Lower leg skin (tissue), 4 donors: ENCODE results near the gene DAB2IP. TPM values are rescaled to one million over a fixed set of nuclear protein-coding genes. Genes with fewer than 3 reads are reported as not detected.

ENCODE experiments used
- DNase-seq, 2 donors: peaks; one replicate each; pipeline ENCODE4 v3.0.0-alpha.2; 2019; ENCODE audit warnings: low spot score in 2 of 2
- H3K4me3 ChIP-seq: fragments of 200-600 bp; sonication (generic); 2 replicates; pipeline ENCODE4 v1.5.1; 2017; ENCODE audit warnings: mild to moderate bottlenecking, low read depth; ENCODE audit not compliant: poor library complexity, severe bottlenecking
- POLR2A ChIP-seq, 2 donors: fragments of 450-650 bp; IDR thresholded peaks; one replicate each; pipeline ENCODE4 v1.6.1; 2016 to 2017; ENCODE audit warnings: antibody characterized with exemption in 2 of 2, mild to moderate bottlenecking in 1 of 2, moderate library complexity in 1 of 2
- WGBS, 2 donors: methylation state at CpG; one replicate each; pipeline ENCODE4 v1.1.5; 2018; 5-methylcytosine and 5-hydroxymethylcytosine counted together
- intact Hi-C: fragments of 100-400 bp; cut with DNase I; formaldehyde crosslinking; loops from one replicate; pipeline ENCODE4 v1.15.0; 2023; ENCODE audit warnings: low total_unique reads
- total RNA-seq, 4 donors: library from RNA; depleted of rRNA; stranded (reverse); fragments of >200 nt; gene quantifications; one replicate each; pipeline ENCODE4 v1.1.0, GENCODE V29; 2016
- TF ChIP-seq, protein P1 (sequence below), 3 donors: fragments of 450-650 bp; IDR thresholded peaks; one replicate each; pipeline ENCODE4 v1.5.1; 2016; ENCODE audit warnings: antibody characterized with exemption in 3 of 3, mild to moderate bottlenecking in 3 of 3, moderate library complexity in 2 of 3

DAB2IP gene
- total RNA-seq, 4 donors from 2014 or later, result 42.5 to 68.0 (median 57.0) TPM

- TF ChIP-seq, protein P1, sequence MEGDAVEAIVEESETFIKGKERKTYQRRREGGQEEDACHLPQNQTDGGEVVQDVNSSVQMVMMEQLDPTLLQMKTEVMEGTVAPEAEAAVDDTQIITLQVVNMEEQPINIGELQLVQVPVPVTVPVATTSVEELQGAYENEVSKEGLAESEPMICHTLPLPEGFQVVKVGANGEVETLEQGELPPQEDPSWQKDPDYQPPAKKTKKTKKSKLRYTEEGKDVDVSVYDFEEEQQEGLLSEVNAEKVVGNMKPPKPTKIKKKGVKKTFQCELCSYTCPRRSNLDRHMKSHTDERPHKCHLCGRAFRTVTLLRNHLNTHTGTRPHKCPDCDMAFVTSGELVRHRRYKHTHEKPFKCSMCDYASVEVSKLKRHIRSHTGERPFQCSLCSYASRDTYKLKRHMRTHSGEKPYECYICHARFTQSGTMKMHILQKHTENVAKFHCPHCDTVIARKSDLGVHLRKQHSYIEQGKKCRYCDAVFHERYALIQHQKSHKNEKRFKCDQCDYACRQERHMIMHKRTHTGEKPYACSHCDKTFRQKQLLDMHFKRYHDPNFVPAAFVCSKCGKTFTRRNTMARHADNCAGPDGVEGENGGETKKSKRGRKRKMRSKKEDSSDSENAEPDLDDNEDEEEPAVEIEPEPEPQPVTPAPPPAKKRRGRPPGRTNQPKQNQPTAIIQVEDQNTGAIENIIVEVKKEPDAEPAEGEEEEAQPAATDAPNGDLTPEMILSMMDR (IDR thresholded peaks at IDR 0.05), result no peak
- no peak for TF ChIP-seq POLR2A (IDR thresholded peaks at IDR 0.05)
- no peak overlapping the region for H3K4me3 ChIP-seq
- DNase-seq, result no peak
- WGBS, 2 donors, result 88 to 93% methylated on average over 1 of the region's 1 CpG
- intact Hi-C loops, result no loop called here
These were observed 39.3 kb downstream of the DAB2IP start for GRCh38 chr9:121690766-121691165.

- intact Hi-C loops, result no loop called here
- H3K4me3 ChIP-seq, result no peak overlapping the region
- TF ChIP-seq, protein P1 (IDR thresholded peaks at IDR 0.05), result no peak
- TF ChIP-seq POLR2A (IDR thresholded peaks at IDR 0.05), result no peak
- 57 to 71% methylated on average over 6 of the region's 6 CpGs for WGBS, 2 donors
- DNase-seq, result no peak
These were observed 40.5 kb downstream of the DAB2IP start for GRCh38 chr9:121691890-121692289.

DNA sequence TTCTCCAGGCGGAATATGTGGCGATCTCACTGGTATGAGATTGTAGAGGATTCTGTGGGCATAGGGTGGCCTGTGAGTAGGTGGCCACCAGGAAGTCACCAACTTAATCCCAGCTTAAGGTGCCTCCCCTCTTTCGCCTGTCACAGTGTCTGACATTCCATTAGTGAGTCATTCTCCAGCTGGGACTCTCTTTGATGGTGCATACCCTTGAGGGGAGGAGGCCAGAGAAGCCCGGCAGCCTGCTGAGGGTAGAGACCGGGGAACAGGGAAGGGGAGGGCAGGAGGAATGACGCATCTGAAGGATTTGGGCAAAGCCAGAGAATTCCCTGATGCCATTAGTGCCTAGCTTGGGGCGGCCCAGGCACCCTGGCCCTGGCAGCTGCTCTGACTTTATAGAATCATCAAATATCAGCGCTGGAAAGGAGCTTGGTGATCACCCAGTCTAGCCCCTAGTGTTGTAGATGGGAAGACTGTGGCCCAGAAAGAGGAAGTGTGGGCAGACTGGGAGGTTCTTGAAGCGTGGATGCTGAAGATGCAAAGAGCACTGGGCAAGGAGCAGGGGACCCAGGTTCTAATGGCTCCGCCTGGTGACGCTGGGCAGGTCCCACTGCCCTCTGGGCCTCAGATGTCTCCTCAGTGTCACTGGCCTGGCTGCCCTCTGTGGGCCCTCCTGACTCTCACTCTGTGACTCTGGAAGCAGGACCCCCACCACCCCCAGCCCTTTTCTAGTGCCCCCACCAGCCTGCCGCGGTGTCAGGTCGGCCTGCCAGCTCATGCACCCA lies 41.4 kb downstream of the DAB2IP start:
- DNase-seq, result no peak
- WGBS, 2 donors, result 80 to 89% methylated on average over 14 of the region's 14 CpGs
- H3K4me3 ChIP-seq, result no peak overlapping the region
- TF ChIP-seq, protein P1 (IDR thresholded peaks at IDR 0.05), result no peak
- TF ChIP-seq POLR2A (IDR thresholded peaks at IDR 0.05), result no peak
- intact Hi-C loops, result no loop called here

DNA sequence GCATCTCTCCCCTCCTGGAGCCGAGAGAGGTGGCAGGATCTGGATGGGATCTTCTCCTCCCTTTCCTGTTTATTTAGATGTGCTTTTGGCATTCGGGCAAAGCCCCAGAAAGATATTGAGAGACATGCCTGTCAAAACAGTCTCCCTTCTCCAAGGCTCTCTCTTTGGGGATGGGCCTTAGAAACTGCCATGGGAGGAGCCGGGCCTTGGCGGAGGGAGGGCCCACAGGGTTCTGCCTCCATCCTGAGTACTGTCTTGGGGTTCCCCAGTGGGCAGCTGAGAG lies 41.9 kb downstream of the DAB2IP start:
- 82% methylated on average over 4 of the region's 4 CpGs for WGBS, 2 donors

DNA sequence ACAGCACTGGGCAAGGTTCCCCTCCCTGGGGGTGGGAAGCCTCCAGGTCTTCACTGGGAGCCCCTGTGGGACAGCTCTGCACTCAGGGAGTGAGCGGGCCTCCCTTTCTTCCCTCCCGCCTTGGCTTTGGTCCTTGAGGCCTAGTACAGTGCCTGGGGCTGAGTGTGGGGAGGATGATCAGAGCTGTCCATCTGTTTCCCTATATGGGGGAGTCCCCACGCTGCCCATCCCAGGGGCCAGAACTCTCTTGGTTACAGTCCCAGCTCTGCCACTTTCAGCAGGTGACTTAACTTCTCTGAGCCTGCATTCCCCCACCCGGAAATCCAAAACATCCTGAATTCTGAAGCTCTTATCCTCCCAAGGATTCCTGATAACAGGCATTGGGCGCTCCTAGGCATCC lies 42.6 kb downstream of the DAB2IP start:
- intact Hi-C loops, result no loop called here
- 92 to 96% methylated on average over 5 of the region's 5 CpGs for WGBS, 2 donors
- H3K4me3 ChIP-seq, result no peak overlapping the region
- TF ChIP-seq, protein P1 (IDR thresholded peaks at IDR 0.05), result no peak
- TF ChIP-seq POLR2A (IDR thresholded peaks at IDR 0.05), result no peak
- DNase-seq, result no peak

More for the DNA sequence above, 41.9 kb downstream of the DAB2IP start:
- intact Hi-C loops, result no loop called here
- TF ChIP-seq, protein P1 (IDR thresholded peaks at IDR 0.05), result no peak
- TF ChIP-seq POLR2A (IDR thresholded peaks at IDR 0.05), result no peak
- DNase-seq, result no peak
- no peak overlapping the region for H3K4me3 ChIP-seq

GRCh38 chr9:121694600-121694999 lies 43.2 kb downstream of the DAB2IP start:
- intact Hi-C loops, result no loop called here

More at GRCh38 chr9:121694600-121694999, 43.2 kb downstream of the DAB2IP start:
- no peak for TF ChIP-seq POLR2A (IDR thresholded peaks at IDR 0.05)
- no peak overlapping the region for H3K4me3 ChIP-seq
- 77 to 89% methylated on average over 7 of the region's 7 CpGs for WGBS, 2 donors
- no peak for DNase-seq
